SK-N-MC (cell line): Measurements from ENCODE around the gene DAAM2.

Experiments used
- EZH2 ChIP-seq: fragments of 200-600 bp; sonication (generic); IDR thresholded peaks from one replicate; pipeline ENCODE4 v1.6.1; 2017; ENCODE audit warnings: antibody characterized with exemption
- POLR2AphosphoS5 ChIP-seq: IDR thresholded peaks from 2 replicates; pipeline ENCODE4 v1.6.1; 2012; ENCODE audit warnings: mild to moderate bottlenecking, low read depth, low read length, borderline replicate concordance

- TF ChIP-seq POLR2AphosphoS5 (no peak), EZH2 (no peak)
Measured at GRCh38 chr6:39904946-39905639, 112.9 kb downstream of the DAAM2 start.
